IMR-90 (cell line): ENCODE data around the gene PLPPR3. TPM values are rescaled to one million over a fixed set of nuclear protein-coding genes. Genes with fewer than 3 reads are reported as not detected.

Source experiments
- ATAC-seq: fragments of 200-7000 bp; cut with Tn5 transposase; 2 replicates; pipeline ENCODE4 v1.9.1; 2020; ENCODE audit warnings: low read depth, mild to moderate bottlenecking, moderate library complexity
- BruUV-seq: library from RNA; stranded (reverse); fragments of 400-500 nt; replicated peaks from 2 replicates; lab custom pipeline; 2021; lab: Mats Ljungman, UMichigan
- CTCF ChIA-PET: fragments of 300-600 bp; formaldehyde crosslinking; extraction: SDS; loops from one replicate; lab custom pipeline; 2021; ENCODE audit warnings: antibody characterized with exemption; lab: Yijun Ruan, JAX
- POLR2A ChIA-PET: fragments of 300-600 bp; sonication (Branson Sonifier 250); formaldehyde crosslinking; loops from one replicate; lab custom pipeline; 2022; ENCODE audit warnings: antibody characterized with exemption; ENCODE audit not compliant: unreplicated experiment; lab: Charles Lee
- DNase-seq: peaks from one replicate; pipeline ENCODE4 v3.0.0; 2013
- H2AFZ ChIP-seq: replicated peaks from 2 replicates; pipeline ENCODE3; 2013; ENCODE audit warnings: low read length, mild to moderate bottlenecking; ENCODE audit not compliant: poor library complexity
- H2AK5ac ChIP-seq: 2 replicates; pipeline ENCODE4 v1.6.1; 2013; ENCODE audit warnings: low read depth, low read length, inconsistent platforms
- H2AK9ac ChIP-seq: replicated peaks from 2 replicates; pipeline ENCODE3; 2013; ENCODE audit warnings: mild to moderate bottlenecking, low read depth, low read length, moderate library complexity; ENCODE audit not compliant: poor library complexity
- H2BK120ac ChIP-seq: 2 replicates; pipeline ENCODE4 v1.6.1; 2013; ENCODE audit warnings: low read depth, low read length, inconsistent platforms
- H2BK15ac ChIP-seq: 3 replicates; pipeline ENCODE4 v1.6.1; 2013; ENCODE audit warnings: low read depth, low read length, inconsistent platforms
- H2BK20ac ChIP-seq: 2 replicates; pipeline ENCODE4 v1.6.1; 2013; ENCODE audit warnings: low read depth, mild to moderate bottlenecking, inconsistent platforms, low read length, moderate library complexity
- H2BK5ac ChIP-seq: 2 replicates; pipeline ENCODE4 v1.6.1; 2013; ENCODE audit warnings: mild to moderate bottlenecking, low read depth, low read length, inconsistent platforms; ENCODE audit not compliant: poor library complexity, severe bottlenecking
- H3K14ac ChIP-seq: replicated peaks from 2 replicates; pipeline ENCODE4 v1.6.1; 2013; ENCODE audit warnings: low read depth, low read length, inconsistent platforms
- H3K18ac ChIP-seq: 2 replicates; pipeline ENCODE4 v1.6.1; 2013; ENCODE audit warnings: low read depth, low read length, control low read depth
- H3K23ac ChIP-seq: 2 replicates; pipeline ENCODE4 v1.6.1; 2013; ENCODE audit warnings: low read depth, low read length, inconsistent platforms
- H3K27ac ChIP-seq: 2 replicates; pipeline ENCODE4 v1.5.1; 2013; ENCODE audit warnings: mild to moderate bottlenecking, control low read depth, low read length; ENCODE audit not compliant: insufficient read depth
- H3K27me3 ChIP-seq: 2 replicates; pipeline ENCODE4 v1.6.1; 2013; ENCODE audit warnings: low read length; ENCODE audit not compliant: control insufficient read depth, insufficient read depth
- H3K36me3 ChIP-seq: 2 replicates; pipeline ENCODE4 v1.6.1; 2013; ENCODE audit warnings: low read length, mixed read lengths; ENCODE audit not compliant: control insufficient read depth, insufficient read depth
- H3K4ac ChIP-seq: 2 replicates; pipeline ENCODE4 v1.6.1; 2013; ENCODE audit warnings: low read depth, low read length, inconsistent platforms
- H3K4me1 ChIP-seq: 2 replicates; pipeline ENCODE4 v1.6.1; 2013; ENCODE audit warnings: low read length, mixed read lengths; ENCODE audit not compliant: control insufficient read depth, insufficient read depth
- H3K4me2 ChIP-seq: 2 replicates; pipeline ENCODE4 v1.6.1; 2013; ENCODE audit warnings: low read depth, mild to moderate bottlenecking, control low read depth, low read length, moderate library complexity
- H3K4me3 ChIP-seq: 2 replicates; pipeline ENCODE4 v1.5.1; 2013; ENCODE audit warnings: low read depth, mild to moderate bottlenecking, control low read depth, low read length, moderate library complexity; ENCODE audit not compliant: insufficient read depth
- H3K56ac ChIP-seq: 2 replicates; pipeline ENCODE4 v1.6.1; 2013; ENCODE audit warnings: low read length, inconsistent platforms; ENCODE audit not compliant: insufficient read depth; ENCODE audit errors: extremely low read depth
- H3K79me1 ChIP-seq, 2 experiments: 2 replicates each; pipeline ENCODE4 v1.6.1; 2013; ENCODE audit warnings: low read length in 2 of 2, inconsistent platforms in 1 of 2, low read depth in 1 of 2
- H3K9ac ChIP-seq: 2 replicates; pipeline ENCODE4 v1.6.1; 2013; ENCODE audit warnings: low read depth, low read length, control low read depth
- H3K9me1 ChIP-seq: 2 replicates; pipeline ENCODE4 v1.6.1; 2013; ENCODE audit warnings: low read length, inconsistent platforms; ENCODE audit not compliant: insufficient read depth
- H3K9me3 ChIP-seq: 2 replicates; pipeline ENCODE4 v1.6.1; 2013; ENCODE audit warnings: low read length; ENCODE audit not compliant: control insufficient read depth, insufficient read depth
- H4K20me1 ChIP-seq: 2 replicates; pipeline ENCODE4 v1.6.1; 2013; ENCODE audit warnings: low read length, inconsistent platforms; ENCODE audit not compliant: insufficient read depth
- H4K5ac ChIP-seq: 2 replicates; pipeline ENCODE4 v1.6.1; 2013; ENCODE audit warnings: mild to moderate bottlenecking, low read depth, low read length, control low read depth
- H4K8ac ChIP-seq, 2 experiments: 2 replicates each; pipeline ENCODE4 v1.6.1; 2013; ENCODE audit warnings: low read depth in 2 of 2, low read length in 2 of 2, control low read depth in 1 of 2, inconsistent platforms in 1 of 2
- H4K91ac ChIP-seq: 2 replicates; pipeline ENCODE4 v1.6.1; 2013; ENCODE audit warnings: low read depth, low read length, inconsistent platforms; ENCODE audit not compliant: insufficient read depth
- CEBPB ChIP-seq: IDR thresholded peaks from 2 replicates; pipeline ENCODE4 v1.6.1; 2012; ENCODE audit warnings: low read depth, low read length, improper control_type of control experiment
- MAFK ChIP-seq: IDR thresholded peaks from 2 replicates; pipeline ENCODE4 v1.6.1; 2012; ENCODE audit warnings: low read depth, low read length, improper control_type of control experiment
- NFE2L2 ChIP-seq: fragments of 150-350 bp; IDR thresholded peaks from 2 replicates; pipeline ENCODE4 v1.6.1; 2016; ENCODE audit warnings: low read depth, mild to moderate bottlenecking, low read length
- RCOR1 ChIP-seq: IDR thresholded peaks from 2 replicates; pipeline ENCODE4 v1.6.1; 2012; ENCODE audit warnings: mild to moderate bottlenecking, low read length, improper control_type of control experiment; ENCODE audit not compliant: insufficient replicate concordance
- WGBS, 2 experiments: methylation state at CpG; one replicate each; pipeline versions ENCODE4 v1.1.5 to v1.1.7; 2013; ENCODE audit warnings: missing lambda C conversion rate in 2 of 2; ENCODE audit not compliant: insufficient read length in 1 of 2; ENCODE audit errors: extremely low coverage in 2 of 2; 5-methylcytosine and 5-hydroxymethylcytosine counted together
- dilution Hi-C: fragments of 300-500 bp; cut with HindIII; formaldehyde crosslinking; loops from one replicate; pipeline ENCODE4 v1.14.3; 2018; ENCODE audit warnings: low sequenced_read_pairs; ENCODE audit not compliant: unreplicated experiment
- in situ Hi-C: fragments of 300-500 bp; cut with MboI; formaldehyde crosslinking; loops from 3 replicates; pipeline ENCODE4 v1.14.3; 2019; ENCODE audit warnings: low sequenced_read_pairs, inconsistent platforms, mixed read lengths
- intact Hi-C: fragments of 100-400 bp; cut with micrococcal nuclease; formaldehyde crosslinking; loops from 2 replicates; pipeline ENCODE4 v1.10.0; 2022
- polyA plus RNA-seq, 3 experiments: library from polyadenylated mRNA; depleted of rRNA; stranded (reverse); fragments of >200 nt; gene quantifications; 2 replicates each; pipeline ENCODE4 v1.2.3, GENCODE V29; 2012; ENCODE audit warnings: low replicate concordance in 1 of 3
- total RNA-seq: library from RNA; depleted of rRNA; stranded (reverse); fragments of >200 nt; gene quantifications from 2 replicates; pipeline ENCODE4 v1.2.3, GENCODE V29; 2012

Gene PLPPR3
- total and polyA plus RNA-seq, 2 of the 4 experiments (the other 2 are of a cell fraction) = 0.36 to 1.2 TPM

- H4K20me1 ChIP-seq = peaks cover 42% of the 10 kb centered on the region
- no peak overlapping the region for H3K9ac ChIP-seq
- H2BK5ac ChIP-seq = no peak overlapping the region
- H2AK9ac ChIP-seq = no peak overlapping the region
- peaks cover 60% of the 10 kb centered on the region for H3K36me3 ChIP-seq
- no peak overlapping the region for H2BK20ac ChIP-seq
- no peak overlapping the region for H2BK120ac ChIP-seq
- no peak overlapping the region for H2AK5ac ChIP-seq
- H3K56ac ChIP-seq = no peak overlapping the region
- no peak overlapping the region for H2AFZ ChIP-seq
- no TSS peak for BruUV-seq
- in situ Hi-C loops (no loop called here), intact Hi-C loops (no loop called here), dilution Hi-C loops (no loop called here)
- H3K79me1 ChIP-seq = peaks cover 8 to 20% of the 10 kb centered on the region in 2 experiments
- no peaks in the 10 kb centered on the region for H3K9me1 ChIP-seq
- no peaks in the 10 kb centered on the region for H3K9me3 ChIP-seq
- H3K4ac ChIP-seq = no peak overlapping the region
- H3K27ac ChIP-seq = no peak overlapping the region
- 95% methylated on average over 58 of the region's 87 CpGs; no CpG with 5 or more reads in 1 of the 2 experiments for WGBS, 2 experiments
- no peaks in the 10 kb centered on the region for H3K27me3 ChIP-seq
- ChIA-PET CTCF (no interaction called here), POLR2A (no interaction called here)
- no peak overlapping the region for H3K18ac ChIP-seq
- DNase-seq = no peak
- no peak overlapping the region for H2BK15ac ChIP-seq
- no peaks in the 10 kb centered on the region for H3K4me1 ChIP-seq
- no peak overlapping the region for H3K14ac ChIP-seq
- no peak overlapping the region for H3K23ac ChIP-seq
- H3K4me2 ChIP-seq = no peak overlapping the region
- no peak overlapping the region for H4K5ac ChIP-seq
- H3K4me3 ChIP-seq = no peak overlapping the region
- no peak overlapping the region for H4K8ac ChIP-seq
- TF ChIP-seq CEBPB (no peak), NFE2L2 (no peak), MAFK (peak; percentile 39; the same call in 1 of the 2 replicates), RCOR1 (no peak)
- ATAC-seq = no peak; the same call in 1 of the 2 replicates
- no peak overlapping the region for H4K91ac ChIP-seq
Measured at GRCh38 chr19:813219-814151, 8.3 kb downstream of the PLPPR3 start.
